WTC11 (cell line): ENCODE data around the gene FAM227B. TPM values are rescaled to one million over a fixed set of nuclear protein-coding genes. Genes with fewer than 3 reads are reported as not detected.

Source experiments
- ATAC-seq: fragments of 200-7000 bp; cut with Tn5 transposase; 2 replicates; pipeline ENCODE4 v1.10.0; 2021; ENCODE audit warnings: mild to moderate bottlenecking, moderate library complexity
- CTCF ChIA-PET: fragments of 300-600 bp; sonication (Branson Sonifier 250); formaldehyde crosslinking; loops from one replicate; lab custom pipeline; 2021; ENCODE audit warnings: antibody characterized with exemption; lab: Charles Lee
- POLR2A ChIA-PET: fragments of 350-600 bp; sonication (Branson Sonifier 250); formaldehyde crosslinking; loops from one replicate; lab custom pipeline; 2021; ENCODE audit warnings: antibody characterized with exemption; lab: Charles Lee
- DNase-seq: peaks from one replicate; pipeline ENCODE4 v3.0.0; 2021; ENCODE audit warnings: low spot score
- H3K27ac Mint-ChIP-seq: 2 replicates; pipeline ENCODE4 v1.8.0; 2021; ENCODE audit warnings: mixed read lengths
- H3K27me3 Mint-ChIP-seq: 2 replicates; pipeline ENCODE4 v1.8.0; 2021; ENCODE audit warnings: low read depth, mild to moderate bottlenecking, moderate library complexity, mixed read lengths
- H3K36me3 Mint-ChIP-seq: 2 replicates; pipeline ENCODE4 v1.8.0; 2021; ENCODE audit warnings: mixed read lengths
- H3K4me1 Mint-ChIP-seq: 2 replicates; pipeline ENCODE4 v1.8.0; 2022; ENCODE audit warnings: mixed read lengths
- H3K4me3 Mint-ChIP-seq: 2 replicates; pipeline ENCODE4 v1.8.0; 2021; ENCODE audit warnings: mild to moderate bottlenecking, moderate library complexity, mixed read lengths
- H3K9me3 Mint-ChIP-seq: 2 replicates; pipeline ENCODE4 v1.8.0; 2021; ENCODE audit warnings: mixed read lengths
- EMX1 ChIP-seq: fragments of 250-450 bp; sonication (Bioruptor Pico); IDR thresholded peaks from 2 replicates; pipeline ENCODE4 v1.8.0; 2021; ENCODE audit warnings: mild to moderate bottlenecking
- ETV6 ChIP-seq: sonication (generic); formaldehyde crosslinking; IDR thresholded peaks from 2 replicates; pipeline ENCODE4 v1.8.1; 2022; ENCODE audit warnings: mild to moderate bottlenecking, missing genetic modification reagents
- GRHL2 ChIP-seq: fragments of 250-450 bp; sonication (Bioruptor Pico); IDR thresholded peaks from 2 replicates; pipeline ENCODE4 v1.8.0; 2022; ENCODE audit warnings: mild to moderate bottlenecking, moderate library complexity; ENCODE audit not compliant: insufficient replicate concordance, severe bottlenecking
- GTF2I ChIP-seq: fragments of 250-450 bp; sonication (Bioruptor Pico); conservative IDR thresholded peaks from 2 replicates; pipeline ENCODE4 v1.4.0; 2021; ENCODE audit warnings: mild to moderate bottlenecking
- JAZF1 ChIP-seq: fragments of 250-450 bp; sonication (Bioruptor Pico); IDR thresholded peaks from 2 replicates; pipeline ENCODE4 v1.9.0; 2021; ENCODE audit warnings: moderate library complexity, mild to moderate bottlenecking, inconsistent platforms
- MYBL2 ChIP-seq: sonication (generic); formaldehyde crosslinking; IDR thresholded peaks from 2 replicates; pipeline ENCODE4 v1.8.1; 2023; ENCODE audit warnings: mild to moderate bottlenecking, moderate library complexity, missing genetic modification reagents
- NFATC4 ChIP-seq: fragments of 250-450 bp; sonication (Bioruptor Pico); IDR thresholded peaks from 2 replicates; pipeline ENCODE4 v1.9.0; 2021; ENCODE audit warnings: mild to moderate bottlenecking
- NFYB ChIP-seq: sonication (generic); formaldehyde crosslinking; conservative IDR thresholded peaks from 2 replicates; pipeline ENCODE4 v1.8.0; 2022; ENCODE audit warnings: low read depth, missing genetic modification reagents
- NR1H2 ChIP-seq: sonication (generic); formaldehyde crosslinking; IDR thresholded peaks from 2 replicates; pipeline ENCODE4 v1.9.0; 2021; ENCODE audit warnings: mild to moderate bottlenecking, moderate library complexity, missing genetic modification reagents
- NR2C2 ChIP-seq: sonication (generic); formaldehyde crosslinking; IDR thresholded peaks from 2 replicates; pipeline ENCODE4 v1.8.0; 2022; ENCODE audit warnings: mild to moderate bottlenecking, missing genetic modification reagents
- SOX15 ChIP-seq: fragments of 250-450 bp; sonication (Bioruptor Pico); IDR thresholded peaks from 2 replicates; pipeline ENCODE4 v1.9.0; 2021; ENCODE audit warnings: mild to moderate bottlenecking
- ZBTB21 ChIP-seq: sonication (generic); formaldehyde crosslinking; IDR thresholded peaks from 2 replicates; pipeline ENCODE4 v1.8.1; 2023; ENCODE audit warnings: mild to moderate bottlenecking, missing genetic modification reagents, borderline replicate concordance
- total RNA-seq: library from RNA; stranded (reverse); gene quantifications from 3 replicates; pipeline ENCODE4 v1.2.3, GENCODE V29; 2021
- TF ChIP-seq, protein P1 (sequence below): sonication (generic); formaldehyde crosslinking; conservative IDR thresholded peaks from 2 replicates; pipeline ENCODE4 v1.8.1; 2023; ENCODE audit warnings: mild to moderate bottlenecking, low read depth, missing genetic modification reagents, moderate library complexity
- TF ChIP-seq, protein P2 (sequence below): fragments of 250-450 bp; sonication (Bioruptor Pico); conservative IDR thresholded peaks from 2 replicates; pipeline ENCODE4 v1.9.0; 2021; ENCODE audit warnings: mild to moderate bottlenecking
- TF ChIP-seq, protein P3 (sequence below): sonication (generic); formaldehyde crosslinking; IDR thresholded peaks from 2 replicates; pipeline ENCODE4 v1.8.0; 2022; ENCODE audit warnings: mild to moderate bottlenecking, missing genetic modification reagents
- TF ChIP-seq, protein P4 (sequence below): sonication (generic); formaldehyde crosslinking; IDR thresholded peaks from 2 replicates; pipeline ENCODE4 v1.8.1; 2023; ENCODE audit warnings: mild to moderate bottlenecking, missing genetic modification reagents, moderate library complexity
- TF ChIP-seq, protein P5 (sequence below): fragments of 250-450 bp; sonication (Bioruptor Pico); IDR thresholded peaks from 2 replicates; pipeline ENCODE4 v1.8.0; 2021; ENCODE audit warnings: mild to moderate bottlenecking
- TF ChIP-seq, protein P6 (sequence below): sonication (generic); formaldehyde crosslinking; IDR thresholded peaks from 2 replicates; pipeline ENCODE4 v1.8.0; 2022; ENCODE audit warnings: mild to moderate bottlenecking, missing genetic modification reagents

The FAM227B gene
- total RNA-seq, 1 experiment from 2014 or later: 6.8 TPM

DNA sequence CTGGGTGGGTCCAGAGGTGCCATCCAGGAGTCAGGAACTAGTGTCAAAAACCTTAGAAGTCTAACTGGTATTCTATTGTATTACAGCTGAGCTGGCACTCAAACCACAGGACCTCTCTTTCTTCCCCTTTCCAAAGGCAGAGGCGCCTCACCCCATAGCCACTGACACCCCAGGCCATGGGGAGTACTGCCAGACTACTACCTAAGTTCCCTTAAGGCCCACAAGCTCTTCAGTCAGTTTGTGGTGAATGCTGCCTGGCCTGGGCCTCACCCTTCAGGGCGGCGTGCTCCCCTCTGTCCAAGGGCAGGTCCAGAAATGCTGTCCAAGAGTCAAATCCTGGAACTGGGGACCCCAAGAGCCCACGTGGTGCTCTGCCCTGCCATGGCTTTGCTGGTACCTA, 240.6 kb downstream of the FAM227B start:
- ATAC-seq: peak; percentile 53
- CTCF ChIA-PET: no interaction called here
- Mint-ChIP-seq H3K4me1 (peaks cover 36% of the 10 kb centered on the region), H3K9me3 (no peaks in the 10 kb centered on the region), H3K36me3 (no peaks in the 10 kb centered on the region), H3K27me3 (no peaks in the 10 kb centered on the region), H3K27ac (no peak overlapping the region; the same call in 1 of the 2 replicates), H3K4me3 (no peak overlapping the region)
- POLR2A ChIA-PET: no interaction called here
- no peak for DNase-seq
- TF ChIP-seq EMX1 (CRISPR knock-in tag) (no peak), ETV6 (no peak), ZBTB21 (CRISPR knock-in tag) (no peak), NFYB (no peak), NR1H2 (CRISPR knock-in tag) (no peak), MYBL2 (no peak), NFATC4 (no peak)
- TF ChIP-seq, protein P1, sequence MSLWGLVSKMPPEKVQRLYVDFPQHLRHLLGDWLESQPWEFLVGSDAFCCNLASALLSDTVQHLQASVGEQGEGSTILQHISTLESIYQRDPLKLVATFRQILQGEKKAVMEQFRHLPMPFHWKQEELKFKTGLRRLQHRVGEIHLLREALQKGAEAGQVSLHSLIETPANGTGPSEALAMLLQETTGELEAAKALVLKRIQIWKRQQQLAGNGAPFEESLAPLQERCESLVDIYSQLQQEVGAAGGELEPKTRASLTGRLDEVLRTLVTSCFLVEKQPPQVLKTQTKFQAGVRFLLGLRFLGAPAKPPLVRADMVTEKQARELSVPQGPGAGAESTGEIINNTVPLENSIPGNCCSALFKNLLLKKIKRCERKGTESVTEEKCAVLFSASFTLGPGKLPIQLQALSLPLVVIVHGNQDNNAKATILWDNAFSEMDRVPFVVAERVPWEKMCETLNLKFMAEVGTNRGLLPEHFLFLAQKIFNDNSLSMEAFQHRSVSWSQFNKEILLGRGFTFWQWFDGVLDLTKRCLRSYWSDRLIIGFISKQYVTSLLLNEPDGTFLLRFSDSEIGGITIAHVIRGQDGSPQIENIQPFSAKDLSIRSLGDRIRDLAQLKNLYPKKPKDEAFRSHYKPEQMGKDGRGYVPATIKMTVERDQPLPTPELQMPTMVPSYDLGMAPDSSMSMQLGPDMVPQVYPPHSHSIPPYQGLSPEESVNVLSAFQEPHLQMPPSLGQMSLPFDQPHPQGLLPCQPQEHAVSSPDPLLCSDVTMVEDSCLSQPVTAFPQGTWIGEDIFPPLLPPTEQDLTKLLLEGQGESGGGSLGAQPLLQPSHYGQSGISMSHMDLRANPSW (CRISPR knock-in tag): no peak

DNA sequence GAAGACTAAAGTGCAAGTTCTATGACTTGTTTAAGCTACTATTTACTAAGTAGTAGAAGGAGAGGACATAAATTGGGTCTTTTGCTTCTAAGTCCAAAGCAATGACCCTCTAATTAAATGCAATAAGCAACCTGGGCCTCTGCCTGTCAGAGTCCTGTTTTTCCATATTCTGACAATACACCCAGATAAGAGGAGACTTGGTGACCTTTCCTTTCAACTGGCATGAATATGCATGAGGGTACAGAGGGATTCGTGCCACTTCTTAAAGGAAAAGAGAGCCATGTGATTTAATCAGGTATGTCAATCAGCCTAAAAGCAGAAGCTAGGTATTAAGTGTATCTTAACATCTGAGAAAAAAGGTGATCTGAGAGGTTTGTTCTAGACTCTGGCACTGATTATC, 248.3 kb downstream of the FAM227B start:
- no peaks in the 10 kb centered on the region for H3K36me3 Mint-ChIP-seq
- ATAC-seq (peak; percentile 65), DNase-seq (no peak)
- TF ChIP-seq SOX15 (CRISPR knock-in tag): no peak
- TF ChIP-seq JAZF1: no peak
- TF ChIP-seq GTF2I (CRISPR knock-in tag): no peak
- TF ChIP-seq, protein P2, sequence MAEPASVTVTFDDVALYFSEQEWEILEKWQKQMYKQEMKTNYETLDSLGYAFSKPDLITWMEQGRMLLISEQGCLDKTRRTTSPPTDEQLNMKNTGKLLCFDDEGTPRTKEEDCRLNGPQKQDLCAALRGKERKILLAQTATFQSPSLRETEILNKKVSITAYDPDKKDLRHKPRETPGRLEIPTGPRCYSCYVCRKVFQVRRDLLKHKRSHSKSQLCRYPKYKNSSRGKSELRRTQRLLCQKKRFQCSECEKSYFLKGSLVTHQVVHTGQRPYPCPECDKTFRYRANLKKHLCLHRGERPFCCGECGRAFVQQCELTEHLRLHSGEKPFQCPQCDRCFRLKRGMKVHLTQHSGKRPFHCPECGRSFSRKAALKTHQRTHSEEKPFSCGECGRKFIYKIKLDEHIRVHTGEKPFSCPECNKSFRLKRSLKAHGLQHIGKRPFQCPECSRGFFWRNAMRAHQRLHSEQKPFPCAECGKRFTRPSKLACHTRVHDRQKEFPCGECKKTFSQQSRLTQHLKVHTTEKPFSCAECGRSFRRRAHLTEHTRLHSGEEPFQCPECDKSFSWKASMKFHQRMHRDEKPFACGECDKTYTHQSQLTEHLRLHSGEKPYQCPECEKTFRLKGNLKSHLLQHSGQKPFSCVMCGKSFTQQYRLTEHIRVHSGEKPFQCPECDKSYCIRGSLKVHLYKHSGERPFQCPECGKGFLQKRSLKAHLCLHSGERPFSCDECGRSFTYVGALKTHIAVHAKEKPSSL (CRISPR knock-in tag): no peak
- TF ChIP-seq, protein P3, sequence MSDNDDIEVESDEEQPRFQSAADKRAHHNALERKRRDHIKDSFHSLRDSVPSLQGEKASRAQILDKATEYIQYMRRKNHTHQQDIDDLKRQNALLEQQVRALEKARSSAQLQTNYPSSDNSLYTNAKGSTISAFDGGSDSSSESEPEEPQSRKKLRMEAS (CRISPR knock-in tag): no peak
- no peak for TF ChIP-seq NR2C2 (CRISPR knock-in tag)
- TF ChIP-seq, protein P4, sequence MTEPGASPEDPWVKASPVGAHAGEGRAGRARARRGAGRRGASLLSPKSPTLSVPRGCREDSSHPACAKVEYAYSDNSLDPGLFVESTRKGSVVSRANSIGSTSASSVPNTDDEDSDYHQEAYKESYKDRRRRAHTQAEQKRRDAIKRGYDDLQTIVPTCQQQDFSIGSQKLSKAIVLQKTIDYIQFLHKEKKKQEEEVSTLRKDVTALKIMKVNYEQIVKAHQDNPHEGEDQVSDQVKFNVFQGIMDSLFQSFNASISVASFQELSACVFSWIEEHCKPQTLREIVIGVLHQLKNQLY (CRISPR knock-in tag): no peak
- ChIA-PET POLR2A (no interaction called here), CTCF (no interaction called here)
- H3K27ac Mint-ChIP-seq: no peak overlapping the region
- H3K27me3 Mint-ChIP-seq: no peaks in the 10 kb centered on the region
- H3K9me3 Mint-ChIP-seq: no peaks in the 10 kb centered on the region
- H3K4me3 Mint-ChIP-seq: no peak overlapping the region
- H3K4me1 Mint-ChIP-seq: peaks cover 12% of the 10 kb centered on the region

DNA sequence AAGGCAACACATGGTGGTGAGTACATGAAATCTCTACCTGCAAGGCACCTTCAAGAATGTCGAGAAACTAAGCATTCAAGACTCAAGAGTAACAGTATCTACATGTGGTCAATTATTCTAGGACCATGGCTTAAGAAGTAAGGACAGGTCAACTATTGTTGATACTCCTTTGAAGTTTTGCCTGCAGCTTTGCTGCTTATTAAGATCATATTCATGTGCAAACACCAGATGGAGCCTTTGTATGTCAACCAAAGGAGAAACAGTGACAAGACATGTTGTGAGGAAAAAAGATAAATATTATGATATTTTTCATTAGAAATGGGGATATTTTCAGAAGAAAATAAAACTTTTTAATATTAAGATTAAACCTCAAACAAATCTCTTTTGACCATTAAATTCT, 249.8 kb downstream of the FAM227B start:
- CTCF ChIA-PET: no interaction called here
- H3K4me3 Mint-ChIP-seq: no peak overlapping the region
- POLR2A ChIA-PET: no interaction called here
- ATAC-seq (no peak), DNase-seq (no peak)
- H3K27me3 Mint-ChIP-seq: no peaks in the 10 kb centered on the region
- no peaks in the 10 kb centered on the region for H3K9me3 Mint-ChIP-seq
- peaks cover 12% of the 10 kb centered on the region for H3K4me1 Mint-ChIP-seq
- TF ChIP-seq, protein P5, sequence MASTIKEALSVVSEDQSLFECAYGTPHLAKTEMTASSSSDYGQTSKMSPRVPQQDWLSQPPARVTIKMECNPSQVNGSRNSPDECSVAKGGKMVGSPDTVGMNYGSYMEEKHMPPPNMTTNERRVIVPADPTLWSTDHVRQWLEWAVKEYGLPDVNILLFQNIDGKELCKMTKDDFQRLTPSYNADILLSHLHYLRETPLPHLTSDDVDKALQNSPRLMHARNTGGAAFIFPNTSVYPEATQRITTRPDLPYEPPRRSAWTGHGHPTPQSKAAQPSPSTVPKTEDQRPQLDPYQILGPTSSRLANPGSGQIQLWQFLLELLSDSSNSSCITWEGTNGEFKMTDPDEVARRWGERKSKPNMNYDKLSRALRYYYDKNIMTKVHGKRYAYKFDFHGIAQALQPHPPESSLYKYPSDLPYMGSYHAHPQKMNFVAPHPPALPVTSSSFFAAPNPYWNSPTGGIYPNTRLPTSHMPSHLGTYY (CRISPR knock-in tag): no peak
- TF ChIP-seq, protein P6, sequence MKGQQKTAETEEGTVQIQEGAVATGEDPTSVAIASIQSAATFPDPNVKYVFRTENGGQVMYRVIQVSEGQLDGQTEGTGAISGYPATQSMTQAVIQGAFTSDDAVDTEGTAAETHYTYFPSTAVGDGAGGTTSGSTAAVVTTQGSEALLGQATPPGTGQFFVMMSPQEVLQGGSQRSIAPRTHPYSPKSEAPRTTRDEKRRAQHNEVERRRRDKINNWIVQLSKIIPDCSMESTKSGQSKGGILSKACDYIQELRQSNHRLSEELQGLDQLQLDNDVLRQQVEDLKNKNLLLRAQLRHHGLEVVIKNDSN (CRISPR knock-in tag): no peak
- no peak for TF ChIP-seq GRHL2
- no peak overlapping the region for H3K27ac Mint-ChIP-seq
- no peaks in the 10 kb centered on the region for H3K36me3 Mint-ChIP-seq
